Breast epithelium (tissue), 3 donors: Measurements from ENCODE around the gene MRC2.

Source experiments
- POLR2A ChIP-seq: fragments of 450-650 bp; IDR thresholded peaks from one replicate; pipeline ENCODE4 v1.6.1; 2016; ENCODE audit warnings: antibody characterized with exemption, mild to moderate bottlenecking, moderate library complexity
- POLR2AphosphoS5 ChIP-seq, 3 donors: sonication (generic); formaldehyde crosslinking; IDR thresholded peaks; one replicate each; pipeline ENCODE4 v1.6.1; 2017; ENCODE audit warnings: antibody characterized with exemption in 3 of 3
- TF ChIP-seq, protein P1 (sequence below), 3 donors: fragments of 450-650 bp; IDR thresholded peaks; one replicate each; pipeline ENCODE4 v1.5.1; 2016 to 2017; ENCODE audit warnings: antibody characterized with exemption in 3 of 3, mild to moderate bottlenecking in 3 of 3, moderate library complexity in 3 of 3

- TF ChIP-seq, protein P1, sequence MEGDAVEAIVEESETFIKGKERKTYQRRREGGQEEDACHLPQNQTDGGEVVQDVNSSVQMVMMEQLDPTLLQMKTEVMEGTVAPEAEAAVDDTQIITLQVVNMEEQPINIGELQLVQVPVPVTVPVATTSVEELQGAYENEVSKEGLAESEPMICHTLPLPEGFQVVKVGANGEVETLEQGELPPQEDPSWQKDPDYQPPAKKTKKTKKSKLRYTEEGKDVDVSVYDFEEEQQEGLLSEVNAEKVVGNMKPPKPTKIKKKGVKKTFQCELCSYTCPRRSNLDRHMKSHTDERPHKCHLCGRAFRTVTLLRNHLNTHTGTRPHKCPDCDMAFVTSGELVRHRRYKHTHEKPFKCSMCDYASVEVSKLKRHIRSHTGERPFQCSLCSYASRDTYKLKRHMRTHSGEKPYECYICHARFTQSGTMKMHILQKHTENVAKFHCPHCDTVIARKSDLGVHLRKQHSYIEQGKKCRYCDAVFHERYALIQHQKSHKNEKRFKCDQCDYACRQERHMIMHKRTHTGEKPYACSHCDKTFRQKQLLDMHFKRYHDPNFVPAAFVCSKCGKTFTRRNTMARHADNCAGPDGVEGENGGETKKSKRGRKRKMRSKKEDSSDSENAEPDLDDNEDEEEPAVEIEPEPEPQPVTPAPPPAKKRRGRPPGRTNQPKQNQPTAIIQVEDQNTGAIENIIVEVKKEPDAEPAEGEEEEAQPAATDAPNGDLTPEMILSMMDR (IDR thresholded peaks at IDR 0.05) = no peak
- TF ChIP-seq POLR2A = no peak
- TF ChIP-seq POLR2AphosphoS5 (IDR thresholded peaks at IDR 0.05) = peak in 1 of 3 donors; percentile 62
Observed at GRCh38 chr17:62653826-62654761, 26.6 kb downstream of the MRC2 start.
